Esophagus muscularis mucosa (tissue), 4 donors: ENCODE measurements around the gene SOBP. TPM values are rescaled to one million over a fixed set of nuclear protein-coding genes. Genes with fewer than 3 reads are reported as not detected.

ENCODE experiments used
- DNase-seq: peaks from one replicate; pipeline ENCODE4 v3.0.0-alpha.2; 2017; ENCODE audit errors: extremely low spot score
- H3K27ac ChIP-seq, 4 donors: fragments of 200-600 bp; sonication (generic); replicated peaks in 1 of 4; 1 replicate in 3 of 4; 2 replicates in 1 of 4; pipeline ENCODE4 v1.5.1; 2016 to 2019; ENCODE audit warnings: mild to moderate bottlenecking in 1 of 4
- H3K27me3 ChIP-seq, 4 donors: fragments of 200-600 bp; sonication (generic); one replicate each; pipeline versions ENCODE4 v1.5.1 to v1.6.0; 2016 to 2019
- H3K36me3 ChIP-seq, 4 donors: fragments of 200-600 bp; sonication (generic); one replicate each; pipeline ENCODE4 v1.5.1; 2016 to 2019
- H3K4me1 ChIP-seq, 4 donors: fragments of 200-600 bp; sonication (generic); one replicate each; pipeline ENCODE4 v1.5.1; 2016 to 2019
- H3K4me3 ChIP-seq, 4 donors: fragments of 200-600 bp; sonication (generic); 1 replicate in 2 of 4; 2 replicates in 2 of 4; pipeline ENCODE4 v1.5.1; 2016 to 2019; ENCODE audit warnings: mild to moderate bottlenecking in 4 of 4, moderate library complexity in 1 of 4
- H3K9me3 ChIP-seq, 4 donors: fragments of 200-600 bp; sonication (generic); 1 replicate in 3 of 4; 2 replicates in 1 of 4; pipeline ENCODE4 v1.5.1; 2016 to 2019
- CTCF ChIP-seq, 3 experiments: fragments of 200-600 bp in 2 of 3; fragments of 450-650 bp in 1 of 3; sonication (generic) in 2 of 3; IDR thresholded peaks; one replicate each; pipeline ENCODE4 v1.5.1; 2017 to 2019; ENCODE audit warnings: antibody characterized with exemption in 3 of 3, mild to moderate bottlenecking in 2 of 3, moderate library complexity in 1 of 3
- EP300 ChIP-seq: sonication (generic); formaldehyde crosslinking; IDR thresholded peaks from one replicate; pipeline ENCODE4 v1.6.1; 2017; ENCODE audit warnings: antibody characterized with exemption
- POLR2A ChIP-seq: fragments of 450-650 bp; IDR thresholded peaks from one replicate; pipeline ENCODE4 v1.6.1; 2017; ENCODE audit warnings: antibody characterized with exemption, moderate library complexity, mild to moderate bottlenecking, low read depth
- POLR2AphosphoS5 ChIP-seq, 2 donors: sonication (generic); formaldehyde crosslinking; IDR thresholded peaks; one replicate each; pipeline ENCODE4 v1.6.1; 2017; ENCODE audit warnings: antibody characterized with exemption in 2 of 2
- WGBS: methylation state at CpG from one replicate; pipeline ENCODE4 v1.1.5; 2018; 5-methylcytosine and 5-hydroxymethylcytosine counted together
- intact Hi-C: fragments of 100-400 bp; cut with DNase I; formaldehyde crosslinking; loops from one replicate; pipeline ENCODE4 v1.15.1; 2023
- total RNA-seq, 4 donors: library from RNA; depleted of rRNA; stranded (reverse); fragments of >200 nt; gene quantifications; one replicate each; pipeline versions ENCODE4 v1.1.0 to v1.2.1, GENCODE V29; 2016

Gene SOBP
- total RNA-seq, 4 donors from 2014 or later, result 18.6 to 44.1 (median 27.6) TPM

- Histone ChIP-seq H3K9me3 (peaks cover 0 to 11% (median 3%) of the 10 kb centered on the region in 4 donors), H3K27ac (no peak overlapping the region), H3K36me3 (no peaks in the 10 kb centered on the region), H3K27me3 (no peaks in the 10 kb centered on the region), H3K4me3 (no peak overlapping the region), H3K4me1 (no peaks in the 10 kb centered on the region)
- intact Hi-C loops, result no loop called here
- 91% methylated on average over 1 of the region's 1 CpG for WGBS
- TF ChIP-seq POLR2AphosphoS5 (IDR thresholded peaks at IDR 0.05), result no peak
- no peak for TF ChIP-seq CTCF (IDR thresholded peaks at IDR 0.05)
- TF ChIP-seq POLR2A, result no peak
- no peak for TF ChIP-seq EP300
- no peak for DNase-seq
Measured at GRCh38 chr6:107444277-107444676, 45.6 kb upstream of the SOBP start.

- 100% methylated on average over 2 of the region's 2 CpGs for WGBS
- H3K36me3 ChIP-seq, result no peaks in the 10 kb centered on the region
- intact Hi-C loops, result no loop called here
- TF ChIP-seq EP300 (no peak), CTCF (IDR thresholded peaks at IDR 0.05) (no peak), POLR2AphosphoS5 (IDR thresholded peaks at IDR 0.05) (no peak), POLR2A (no peak)
- no peak for DNase-seq
- peaks cover 0 to 11% (median 3%) of the 10 kb centered on the region in 4 donors for H3K9me3 ChIP-seq
- H3K4me1 ChIP-seq, result no peaks in the 10 kb centered on the region
- no peaks in the 10 kb centered on the region for H3K27me3 ChIP-seq
- H3K4me3 ChIP-seq, result no peak overlapping the region
- no peak overlapping the region for H3K27ac ChIP-seq
Measured at GRCh38 chr6:107447663-107448216, 42.2 kb upstream of the SOBP start.

GRCh38 chr6:107448776-107449175, 41.1 kb upstream of the SOBP start:
- DNase-seq, result no peak
- 84% methylated on average over 1 of the region's 1 CpG for WGBS

GRCh38 chr6:107458672-107459282, 31.1 kb upstream of the SOBP start:
- no peak for DNase-seq
- H3K4me3 ChIP-seq, result peak overlapping the region; percentile 69 to 84 (median 70)
- no peaks in the 10 kb centered on the region for H3K9me3 ChIP-seq
- no peaks in the 10 kb centered on the region for H3K27me3 ChIP-seq
- peak overlapping the region; percentile 80 to 89 (median 87) for H3K27ac ChIP-seq
- under 1% methylated on average over 28 of the region's 29 CpGs for WGBS
- no peak for TF ChIP-seq CTCF (IDR thresholded peaks at IDR 0.05)
- TF ChIP-seq POLR2A, result no peak
- no peak for TF ChIP-seq EP300
- TF ChIP-seq POLR2AphosphoS5 (IDR thresholded peaks at IDR 0.05), result no peak
- peaks cover 8 to 24% (median 20%) of the 10 kb centered on the region in 4 donors for H3K4me1 ChIP-seq
- peaks cover 0 to 6% (median 0%) of the 10 kb centered on the region in 4 donors for H3K36me3 ChIP-seq
- intact Hi-C loops, result no loop called here

More at GRCh38 chr6:107448776-107449175, 41.1 kb upstream of the SOBP start:
- H3K4me3 ChIP-seq, result no peak overlapping the region
- no peak overlapping the region for H3K27ac ChIP-seq
- intact Hi-C loops, result no loop called here
- H3K4me1 ChIP-seq, result no peaks in the 10 kb centered on the region
- no peaks in the 10 kb centered on the region for H3K27me3 ChIP-seq
- TF ChIP-seq EP300 (no peak), CTCF (IDR thresholded peaks at IDR 0.05) (no peak), POLR2AphosphoS5 (IDR thresholded peaks at IDR 0.05) (no peak), POLR2A (no peak)
- no peaks in the 10 kb centered on the region for H3K36me3 ChIP-seq
- H3K9me3 ChIP-seq, result peaks cover 0 to 11% (median 3%) of the 10 kb centered on the region in 4 donors
